HG03439 (cell line): ENCODE results near the gene PRSS2.

Source experiments
- ATAC-seq: cut with Tn5 transposase; IDR thresholded peaks from one replicate; pipeline ENCODE4 v1.9.1; 2021; ENCODE audit warnings: mild to moderate bottlenecking, moderate library complexity; ENCODE audit not compliant: unreplicated experiment

PRSS2 gene

DNA sequence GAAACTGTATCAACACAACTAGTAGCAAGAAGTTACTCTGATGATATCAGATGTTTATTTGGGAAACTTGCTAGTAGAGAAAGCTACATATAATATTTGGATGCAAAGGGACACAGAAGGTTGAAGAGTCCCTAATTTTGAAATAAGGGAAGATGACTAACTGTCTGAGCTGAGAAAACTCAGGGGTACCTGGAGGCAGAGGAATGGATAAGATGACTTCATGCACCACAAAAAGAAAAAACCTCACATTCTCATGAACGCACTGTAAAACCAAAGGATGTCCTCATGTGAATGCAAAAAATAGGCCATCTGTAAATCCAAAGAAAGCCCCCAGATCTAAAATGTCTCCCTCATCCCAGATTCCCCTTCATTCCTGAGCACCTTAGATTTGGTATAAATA lies 29.3 kb downstream of the PRSS2 start:
- ATAC-seq = no peak

DNA sequence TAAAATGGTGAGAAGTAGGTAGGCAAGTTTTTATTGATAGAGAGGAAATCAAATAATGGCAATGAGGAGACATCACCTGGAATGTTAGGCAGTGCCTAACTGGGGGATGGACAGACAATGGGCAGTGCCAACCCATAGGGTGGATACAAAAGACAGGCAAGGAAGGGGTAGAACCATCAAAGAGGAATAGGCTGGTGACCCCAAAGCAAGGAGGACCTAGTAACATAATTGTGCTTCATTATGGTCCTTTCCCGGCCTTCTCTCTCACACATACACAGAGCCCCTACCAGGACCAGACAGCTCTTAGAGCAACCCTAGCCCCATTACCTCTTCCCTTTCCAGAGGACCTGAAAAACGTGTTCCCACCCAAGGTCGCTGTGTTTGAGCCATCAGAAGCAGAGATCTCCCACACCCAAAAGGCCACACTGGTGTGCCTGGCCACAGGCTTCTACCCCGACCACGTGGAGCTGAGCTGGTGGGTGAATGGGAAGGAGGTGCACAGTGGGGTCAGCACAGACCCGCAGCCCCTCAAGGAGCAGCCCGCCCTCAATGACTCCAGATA lies 30.0 kb downstream of the PRSS2 start:
- ATAC-seq = no peak

DNA sequence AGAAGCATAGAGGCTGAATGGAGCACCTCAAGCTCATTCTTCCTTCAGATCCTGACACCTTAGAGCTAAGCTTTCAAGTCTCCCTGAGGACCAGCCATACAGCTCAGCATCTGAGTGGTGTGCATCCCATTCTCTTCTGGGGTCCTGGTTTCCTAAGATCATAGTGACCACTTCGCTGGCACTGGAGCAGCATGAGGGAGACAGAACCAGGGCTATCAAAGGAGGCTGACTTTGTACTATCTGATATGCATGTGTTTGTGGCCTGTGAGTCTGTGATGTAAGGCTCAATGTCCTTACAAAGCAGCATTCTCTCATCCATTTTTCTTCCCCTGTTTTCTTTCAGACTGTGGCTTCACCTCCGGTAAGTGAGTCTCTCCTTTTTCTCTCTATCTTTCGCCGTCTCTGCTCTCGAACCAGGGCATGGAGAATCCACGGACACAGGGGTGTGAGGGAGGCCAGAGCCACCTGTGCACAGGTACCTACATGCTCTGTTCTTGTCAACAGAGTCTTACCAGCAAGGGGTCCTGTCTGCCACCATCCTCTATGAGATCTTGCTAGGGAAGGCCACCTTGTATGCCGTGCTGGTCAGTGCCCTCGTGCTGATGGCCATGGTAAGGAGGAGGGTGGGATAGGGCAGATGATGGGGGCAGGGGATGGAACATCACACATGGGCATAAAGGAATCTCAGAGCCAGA lies 31.0 kb downstream of the PRSS2 start:
- ATAC-seq = no peak

DNA sequence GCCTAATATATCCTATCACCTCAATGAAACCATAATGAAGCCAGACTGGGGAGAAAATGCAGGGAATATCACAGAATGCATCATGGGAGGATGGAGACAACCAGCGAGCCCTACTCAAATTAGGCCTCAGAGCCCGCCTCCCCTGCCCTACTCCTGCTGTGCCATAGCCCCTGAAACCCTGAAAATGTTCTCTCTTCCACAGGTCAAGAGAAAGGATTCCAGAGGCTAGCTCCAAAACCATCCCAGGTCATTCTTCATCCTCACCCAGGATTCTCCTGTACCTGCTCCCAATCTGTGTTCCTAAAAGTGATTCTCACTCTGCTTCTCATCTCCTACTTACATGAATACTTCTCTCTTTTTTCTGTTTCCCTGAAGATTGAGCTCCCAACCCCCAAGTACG lies 31.5 kb downstream of the PRSS2 start:
- ATAC-seq = no peak

DNA sequence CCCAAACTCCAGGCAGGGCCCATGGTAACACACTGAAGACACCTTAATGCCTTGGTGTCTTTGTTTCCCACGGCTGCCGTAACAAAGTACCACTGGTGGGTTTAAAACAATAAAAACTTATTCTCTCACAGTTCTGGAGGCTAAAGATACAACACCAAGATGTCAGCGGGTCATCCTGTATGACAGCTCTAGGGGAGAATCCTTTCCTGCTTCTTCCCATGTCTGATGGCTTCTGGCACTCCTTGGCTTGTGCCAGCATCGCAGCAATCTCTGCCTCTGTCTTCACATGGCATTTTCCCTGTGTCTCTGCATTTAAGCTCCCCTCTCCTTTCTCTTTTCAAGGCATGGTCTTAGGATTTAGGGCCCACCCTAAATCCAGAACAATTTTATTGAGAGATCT lies 33.1 kb downstream of the PRSS2 start:
- ATAC-seq = no peak

DNA sequence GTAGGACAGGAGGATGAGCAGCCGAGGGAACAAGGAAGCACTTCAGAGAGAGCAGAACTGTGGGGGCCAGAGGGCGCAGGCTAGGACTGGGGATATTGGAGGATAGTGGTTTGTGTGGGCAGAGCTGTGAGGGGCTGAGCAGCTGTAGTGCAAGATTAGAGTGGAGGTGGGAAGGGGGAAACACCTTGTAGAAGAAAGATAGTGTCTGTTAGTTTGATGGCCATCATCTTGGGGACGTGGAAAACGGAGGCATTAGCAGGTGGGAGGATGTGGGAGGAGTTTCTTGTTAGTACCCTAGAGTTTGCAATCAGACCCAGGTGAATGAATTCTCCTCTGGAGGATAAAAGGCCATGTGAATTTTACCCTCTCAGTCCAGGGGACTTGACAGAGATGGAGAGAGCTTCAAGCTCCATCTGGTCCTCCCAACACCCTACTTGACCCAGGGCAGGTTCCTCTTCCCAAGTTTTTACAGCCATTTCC lies 34.0 kb downstream of the PRSS2 start:
- ATAC-seq = no peak

DNA sequence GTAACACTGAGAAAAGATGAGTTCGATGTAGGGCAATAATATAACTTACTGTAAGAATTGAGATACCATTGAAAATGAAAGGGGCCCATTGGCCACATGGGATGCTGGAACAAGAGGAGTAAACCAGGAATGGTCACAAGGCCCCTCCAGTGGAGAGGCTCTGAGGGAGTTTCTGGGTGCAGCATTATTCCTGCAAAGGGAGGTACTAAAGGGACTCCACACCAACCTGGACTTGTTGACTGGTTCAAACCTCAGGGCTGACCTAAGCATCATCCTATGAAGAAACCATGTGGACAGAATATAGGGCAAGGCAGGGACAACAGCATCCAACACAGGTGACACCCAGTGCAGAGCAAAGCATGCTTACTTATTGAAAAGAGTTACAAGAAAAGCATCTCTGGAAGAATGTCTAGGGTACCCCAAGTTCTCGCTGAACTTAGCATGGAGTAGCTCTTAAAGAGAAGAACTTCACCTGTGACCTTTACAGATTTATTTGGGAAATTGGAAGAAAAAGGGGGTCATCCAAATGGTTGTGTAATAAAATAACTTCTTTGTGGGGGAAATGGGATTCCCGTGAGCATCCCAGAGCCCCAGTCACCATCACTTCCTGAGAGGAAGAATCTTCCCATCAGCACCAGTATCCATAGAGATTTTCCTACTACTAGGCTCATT lies 34.7 kb downstream of the PRSS2 start:
- ATAC-seq = no peak

DNA sequence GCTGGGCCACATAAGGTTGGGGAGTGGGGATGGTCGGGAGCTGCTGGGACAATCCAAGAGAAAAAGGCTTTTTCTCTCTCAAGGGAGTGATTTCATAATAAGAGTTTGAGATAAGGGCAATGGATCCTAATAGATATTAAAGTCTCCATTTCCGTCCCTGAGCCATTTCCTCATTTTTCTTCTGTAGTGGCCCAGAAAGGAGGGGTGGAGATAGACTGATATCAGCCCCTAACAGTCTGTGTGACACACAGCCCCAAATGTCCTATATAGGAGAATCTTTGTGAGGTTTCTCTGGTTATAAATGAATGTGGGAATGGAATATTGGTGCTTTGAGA lies 35.2 kb downstream of the PRSS2 start:
- no peak for ATAC-seq

DNA sequence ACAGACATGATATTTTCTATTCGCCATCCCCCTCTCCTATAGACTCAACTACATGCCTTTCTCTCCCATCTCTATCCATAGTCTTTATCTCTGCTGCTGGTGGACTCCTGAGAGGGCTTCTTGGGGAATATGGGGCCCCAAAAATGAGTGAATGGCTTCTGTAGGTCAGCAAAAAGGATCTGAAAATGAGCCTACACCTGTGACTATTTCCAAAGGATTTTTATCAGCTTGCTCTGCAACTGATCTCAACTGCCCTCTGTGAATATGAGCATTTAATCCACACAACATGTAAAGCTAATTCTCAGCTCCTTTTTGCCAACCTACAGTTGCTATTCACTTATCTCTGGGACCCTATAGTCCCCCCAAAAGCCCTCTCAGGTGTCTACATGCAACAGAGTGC lies 36.2 kb downstream of the PRSS2 start:
- no peak for ATAC-seq

DNA sequence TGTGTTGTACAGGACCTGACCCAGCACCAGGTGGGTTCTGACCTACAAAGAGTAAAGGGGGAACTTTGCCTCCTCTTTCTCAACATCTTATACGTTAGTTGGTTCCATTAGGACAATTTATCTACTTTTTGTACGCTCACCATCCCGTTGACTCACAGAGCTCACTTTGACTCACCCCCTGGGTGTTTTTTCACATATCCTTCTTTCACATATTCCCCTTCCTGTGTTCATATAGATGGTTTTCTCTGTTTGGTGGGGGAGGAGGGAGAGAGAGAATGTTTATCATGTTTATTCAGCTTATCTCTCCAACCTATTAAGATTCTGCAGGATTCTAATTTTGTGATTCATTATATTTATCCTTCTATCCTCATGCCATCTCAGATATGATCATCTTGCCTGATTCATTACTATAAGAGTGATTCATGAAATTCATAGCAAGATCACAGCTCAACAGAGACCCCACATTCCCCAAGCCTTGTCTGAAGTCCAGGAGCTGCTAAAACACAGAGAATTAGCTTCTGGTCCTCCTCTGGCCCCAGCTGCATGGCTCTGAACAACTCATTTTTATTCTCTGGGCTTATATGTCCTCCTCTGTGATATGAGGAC lies 37.2 kb downstream of the PRSS2 start:
- no peak for ATAC-seq

DNA sequence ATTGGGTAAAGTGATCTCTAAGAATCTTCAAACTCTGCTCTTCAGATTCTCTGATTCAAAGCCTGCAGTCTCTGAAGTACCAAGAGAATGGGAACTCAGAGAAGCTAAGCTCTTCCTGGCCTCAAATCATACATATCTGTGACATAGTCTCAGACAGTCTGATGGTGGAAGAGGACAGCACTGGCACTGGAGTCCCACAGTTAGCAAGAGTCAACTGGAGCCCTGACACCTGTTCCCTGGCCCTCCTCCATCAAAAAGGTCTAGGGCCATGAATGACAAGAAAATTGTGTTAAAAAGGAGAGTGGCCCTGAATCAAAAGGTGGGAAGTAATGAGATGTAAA lies 37.7 kb downstream of the PRSS2 start:
- ATAC-seq = peak; percentile 22

DNA sequence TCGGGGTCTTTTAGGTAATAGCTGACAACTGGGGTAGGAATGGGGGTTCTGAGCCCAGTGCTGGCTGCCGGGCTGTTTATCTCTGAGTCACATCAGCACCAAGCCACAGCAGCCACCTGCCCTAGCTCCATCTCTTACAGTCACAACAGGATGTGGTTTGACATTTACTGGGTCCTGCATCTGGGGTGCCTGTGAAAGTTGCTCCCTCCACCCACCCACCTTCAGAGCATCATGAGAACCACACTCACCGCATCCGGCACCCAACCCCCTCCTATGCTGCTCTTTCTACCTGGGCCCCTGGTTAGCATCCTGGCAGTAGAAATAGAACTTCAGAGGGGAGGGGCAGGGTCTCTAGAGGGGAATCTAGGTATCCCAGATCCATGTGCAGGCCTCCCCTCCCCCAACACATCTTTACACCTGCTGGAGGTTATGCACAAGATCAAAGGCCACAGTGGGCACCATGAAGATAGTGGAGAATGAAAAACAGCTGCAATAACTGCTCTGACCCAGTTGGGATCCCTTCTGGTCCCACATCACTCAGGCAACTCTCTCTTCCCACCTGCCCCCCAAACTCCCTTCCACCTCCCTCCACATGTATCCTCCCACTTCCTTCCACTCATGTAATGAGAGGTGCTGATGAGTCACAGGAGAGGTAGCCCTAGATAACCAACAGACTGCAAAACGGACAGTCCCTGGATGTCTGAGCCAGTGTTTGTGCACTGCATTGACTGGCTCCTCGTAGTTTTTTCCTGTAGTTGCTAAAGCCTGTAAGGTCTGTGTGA lies 38.2 kb downstream of the PRSS2 start:
- ATAC-seq = peak; percentile 92

DNA sequence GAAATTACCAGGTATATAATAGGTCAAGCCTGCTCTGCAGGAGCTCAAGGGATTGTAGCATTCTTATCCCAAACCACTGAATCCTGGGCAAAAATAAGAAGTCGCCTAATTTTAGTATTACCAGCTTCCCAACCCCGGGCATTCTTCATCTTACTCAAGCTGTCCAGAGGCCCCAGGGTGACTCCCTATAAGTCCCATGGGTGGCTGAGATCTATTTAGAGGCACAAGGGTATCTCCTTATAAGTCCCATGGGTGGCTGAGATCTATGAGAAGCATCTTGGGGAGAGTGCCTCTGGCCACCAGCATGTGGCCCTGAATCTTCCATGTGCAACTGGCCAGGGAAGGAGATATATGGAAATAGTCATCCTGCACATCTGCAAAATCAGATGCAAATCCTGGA lies 38.9 kb downstream of the PRSS2 start:
- peak; percentile 0 for ATAC-seq

DNA sequence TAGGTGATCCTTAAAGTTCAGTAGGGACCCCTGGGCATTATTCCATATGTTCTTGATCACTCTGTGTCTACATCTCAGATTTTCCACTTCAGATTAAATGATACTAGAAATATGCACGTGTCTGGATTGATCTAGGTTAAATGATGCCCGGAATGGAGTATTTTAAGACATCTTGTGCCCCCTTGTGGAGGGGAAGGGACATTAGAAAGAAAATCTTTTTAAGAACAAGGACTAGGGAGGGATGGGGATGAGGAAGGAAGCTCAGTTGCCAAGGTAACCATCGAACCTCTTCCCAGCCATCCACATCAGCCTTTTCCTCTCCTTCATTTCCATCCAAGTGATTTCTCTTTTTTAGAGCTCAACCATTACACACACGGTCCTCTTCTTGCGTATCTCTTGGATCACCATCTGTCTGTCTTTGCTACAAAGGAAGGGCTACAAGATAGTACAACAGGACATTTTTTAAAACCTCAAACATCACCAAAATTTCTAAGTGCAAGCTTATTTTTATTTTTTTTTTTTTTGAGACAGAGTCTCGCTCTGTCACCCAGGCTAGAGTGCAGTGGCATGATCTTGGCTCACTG lies 40.5 kb downstream of the PRSS2 start:
- no peak for ATAC-seq

DNA sequence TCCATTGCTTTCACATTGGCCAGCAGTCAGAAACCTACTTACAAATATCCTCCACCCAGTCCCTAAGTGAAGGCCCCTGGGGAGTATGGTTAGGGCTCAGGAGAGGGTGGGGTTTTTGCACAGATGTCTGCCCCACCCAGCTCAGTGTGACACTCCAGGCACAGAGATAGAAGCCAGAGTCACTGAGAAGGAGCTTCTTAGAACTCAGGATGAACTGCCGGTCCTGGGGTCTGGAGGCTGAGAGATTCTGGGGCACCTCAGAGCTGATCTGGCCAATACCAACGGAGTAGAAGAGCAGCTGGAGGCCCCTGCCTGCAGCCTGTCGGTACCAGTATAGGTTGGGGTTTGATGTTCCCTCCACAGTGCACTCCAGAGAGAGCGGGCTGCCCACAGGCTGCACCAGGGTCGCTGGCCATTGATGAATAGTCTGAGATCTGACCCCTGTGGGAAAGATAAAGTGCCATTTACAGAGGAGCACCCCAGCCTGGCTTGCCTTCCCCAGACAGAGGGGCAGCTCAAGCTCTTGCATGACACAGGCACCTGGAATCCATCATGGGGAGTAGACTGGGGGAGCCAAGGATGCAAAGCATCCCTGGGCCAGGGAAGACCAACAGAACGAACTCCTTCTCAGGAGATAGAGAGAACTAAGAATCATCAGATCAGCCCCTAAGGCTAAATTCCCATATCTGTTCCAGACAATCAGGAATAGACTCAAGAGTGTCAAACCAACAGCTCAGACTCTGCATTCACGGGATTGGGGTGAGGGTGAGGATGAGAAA lies 41.9 kb downstream of the PRSS2 start:
- no peak for ATAC-seq

DNA sequence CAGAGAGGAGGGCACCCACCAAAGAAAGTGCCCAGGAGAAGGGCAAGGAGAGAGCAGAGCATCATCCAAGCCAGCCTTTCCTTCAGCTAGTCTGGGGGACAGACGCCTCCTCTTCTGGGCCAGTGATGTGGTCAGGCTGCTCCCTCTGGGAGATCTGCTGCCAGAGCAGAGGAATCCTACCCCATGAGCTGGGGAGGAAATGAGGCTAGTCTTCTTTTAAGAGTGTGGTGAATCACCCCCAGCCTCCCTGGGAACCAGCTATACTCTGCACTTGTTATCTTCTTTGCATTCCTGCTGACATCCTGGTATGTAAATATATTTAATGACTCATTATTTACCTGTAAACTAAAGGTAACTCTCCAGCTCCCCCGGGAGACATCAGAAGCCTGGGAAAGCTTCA lies 42.5 kb downstream of the PRSS2 start:
- ATAC-seq = no peak

DNA sequence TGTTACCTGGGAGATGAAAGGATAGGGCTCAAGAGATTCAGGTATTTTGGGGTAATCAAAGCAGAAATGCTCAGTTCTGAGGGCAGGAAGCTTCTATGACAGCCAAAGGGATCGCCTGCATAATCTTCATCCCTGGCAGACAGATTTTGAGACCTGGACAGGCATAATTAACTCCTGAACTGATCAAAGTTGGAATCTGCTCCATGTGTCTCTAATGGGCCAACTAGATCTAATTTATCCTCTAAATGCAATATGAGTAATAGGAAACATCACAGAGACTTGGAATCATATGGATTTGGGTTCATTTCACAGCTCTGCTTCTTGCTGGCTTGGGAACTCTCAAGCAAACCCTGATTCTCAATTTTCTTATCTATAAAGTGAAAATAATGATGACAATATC lies 42.9 kb downstream of the PRSS2 start:
- ATAC-seq = no peak

DNA sequence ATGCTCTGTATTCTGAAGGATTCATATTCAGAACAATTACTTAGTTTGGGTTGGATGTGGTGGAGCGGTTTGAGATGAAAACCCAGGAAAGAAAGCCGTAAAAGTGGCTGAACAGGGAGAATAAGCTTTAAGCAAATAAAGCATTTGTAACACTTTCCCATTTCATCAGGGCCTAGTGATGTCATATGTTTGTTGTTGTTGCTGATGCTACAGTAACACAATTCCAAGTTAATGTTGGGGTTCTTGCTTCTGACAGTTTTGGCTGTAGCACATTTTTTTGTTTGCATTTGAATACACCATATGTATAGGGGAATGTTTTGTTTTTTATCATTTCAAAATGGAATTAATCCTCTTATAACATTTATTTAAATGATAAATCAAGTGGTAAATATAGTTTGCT lies 43.7 kb downstream of the PRSS2 start:
- ATAC-seq = no peak

DNA sequence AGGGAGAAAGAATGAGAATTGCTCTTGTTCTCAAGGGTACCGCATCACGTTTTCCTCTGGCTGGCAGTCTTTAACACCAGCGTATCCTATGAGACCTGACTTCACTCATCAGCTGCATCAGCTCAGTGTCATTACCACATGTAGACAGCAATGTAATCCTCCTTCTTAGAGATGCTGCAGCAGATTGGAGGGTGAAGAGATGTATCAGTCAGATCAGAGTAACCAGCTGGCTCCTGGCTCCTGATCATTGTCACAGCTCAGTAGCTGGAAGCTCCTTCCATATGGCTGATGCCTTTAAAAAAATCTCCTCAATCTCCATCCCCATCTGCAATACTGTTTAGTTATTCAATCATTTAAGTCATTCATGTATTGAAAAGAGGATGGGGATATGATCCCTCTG lies 44.4 kb downstream of the PRSS2 start:
- no peak for ATAC-seq

DNA sequence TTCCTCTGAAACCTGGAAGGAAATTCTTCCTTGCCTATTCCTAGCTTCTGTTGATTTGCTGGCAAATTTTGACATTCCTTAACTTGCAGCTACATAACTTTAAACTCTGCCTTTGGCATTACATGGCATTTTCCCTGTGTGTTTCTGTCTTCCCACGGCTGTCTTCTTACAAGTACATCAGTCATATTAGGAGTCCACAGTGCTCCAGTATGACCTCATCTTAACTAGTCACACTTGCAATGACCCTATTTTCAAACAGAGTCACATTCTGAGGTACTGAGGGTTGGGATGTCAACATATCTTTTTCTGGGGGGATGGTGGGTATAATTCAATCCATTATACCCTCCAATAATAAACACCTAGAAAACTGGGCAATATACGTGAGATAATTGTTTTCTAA lies 46.7 kb downstream of the PRSS2 start:
- ATAC-seq = no peak
